Measurements from ENCODE around the gene CPZ.

Gene CPZ

GRCh38 chr4:8592366-8593263 lies at the start of gene CPZ:
Gene CPZ (plus strand): TSS chr4:8592765. CDS start chr4:8592834, 69 bp downstream.
- DNase-seq (ENCODE audit: low read depth) = no peak

DNA sequence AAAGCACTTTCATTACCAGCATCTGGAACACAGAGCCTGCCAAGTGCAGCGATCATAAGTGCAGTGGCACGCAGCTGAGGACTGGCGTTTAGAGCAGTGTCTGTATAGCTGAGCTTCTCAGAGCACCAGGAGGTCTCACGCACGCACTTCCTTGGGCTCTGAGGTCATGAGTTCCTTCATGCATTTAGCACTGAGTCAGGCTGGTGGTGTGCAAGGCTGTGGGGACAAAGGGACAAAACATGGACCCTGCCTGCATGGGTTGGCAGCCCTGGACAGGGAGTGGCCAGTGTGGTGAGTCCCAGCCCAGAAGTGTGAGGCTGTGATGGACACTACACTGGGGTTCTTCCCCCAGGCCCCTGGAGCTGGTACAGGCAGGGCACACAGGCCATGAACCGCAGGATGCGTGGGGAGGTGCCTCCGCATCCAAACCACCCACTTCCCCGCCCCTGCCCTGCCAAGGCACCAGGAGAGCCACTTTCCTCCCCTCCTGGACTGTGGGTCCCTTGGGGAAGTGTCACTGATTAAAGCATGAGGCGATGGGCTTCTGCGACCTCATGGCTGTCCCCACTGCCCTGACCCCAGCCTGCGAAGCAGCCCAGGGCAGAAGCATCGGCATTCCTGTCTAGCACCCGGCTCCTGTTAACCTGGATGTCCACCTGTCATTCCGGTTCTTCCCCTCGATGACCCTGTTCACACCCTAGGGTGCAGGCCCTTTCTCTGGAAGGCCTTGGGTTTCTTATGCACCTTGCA lies 49.6 kb upstream of the CPZ start:
- DNase-seq (ENCODE audit: low read depth) = no peak

- no peak for DNase-seq (ENCODE audit: low read depth)
These were observed 48.9 kb upstream of the CPZ start for GRCh38 chr4:8543623-8544022.

DNA sequence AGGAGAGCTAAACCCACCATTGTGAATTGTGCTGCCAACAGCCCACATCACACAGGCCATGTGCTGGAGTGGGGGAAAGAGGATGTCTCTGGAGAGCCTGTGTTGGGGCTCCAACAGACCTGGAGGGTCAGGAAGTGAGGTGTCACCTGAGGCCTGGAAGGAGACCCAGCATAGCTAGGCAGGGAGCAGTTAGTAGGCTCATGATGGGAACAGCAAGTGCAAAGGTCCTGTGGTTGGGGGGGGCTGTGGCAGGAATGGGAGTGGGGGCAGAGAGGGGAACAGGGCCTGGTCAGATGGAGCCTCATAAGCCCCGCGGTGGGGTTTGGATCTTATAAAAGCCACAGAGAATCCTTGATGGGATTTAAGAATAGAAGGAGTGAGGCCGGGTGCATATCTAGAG lies 48.3 kb upstream of the CPZ start:
- no peak for DNase-seq (ENCODE audit: low read depth)

GRCh38 chr4:8544741-8545438 lies 47.7 kb upstream of the CPZ start:
- no peak for DNase-seq (ENCODE audit: low read depth)

DNA sequence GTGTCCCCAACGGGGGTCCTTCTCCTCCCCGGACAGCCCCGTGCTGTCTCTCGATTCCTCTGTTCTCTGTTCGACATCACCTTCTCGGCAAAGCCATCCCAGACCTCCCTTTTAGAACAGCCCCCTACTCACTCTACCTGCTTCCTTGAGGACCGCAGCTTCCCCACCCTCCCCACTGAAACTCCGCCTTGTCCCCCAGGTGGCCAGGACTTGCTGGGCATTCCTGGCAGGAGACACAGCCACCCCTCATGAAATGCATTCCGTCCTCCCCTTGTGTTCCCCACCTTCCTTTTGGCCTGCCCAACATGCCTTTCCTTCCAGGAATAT lies 47.2 kb upstream of the CPZ start:
- DNase-seq (ENCODE audit: low read depth) = no peak

- DNase-seq (ENCODE audit: low read depth) = no peak
These were observed 45.8 kb upstream of the CPZ start for GRCh38 chr4:8546766-8547107.

- DNase-seq (ENCODE audit: low read depth) = no peak
These were observed 45.3 kb upstream of the CPZ start for GRCh38 chr4:8547108-8547911.

DNA sequence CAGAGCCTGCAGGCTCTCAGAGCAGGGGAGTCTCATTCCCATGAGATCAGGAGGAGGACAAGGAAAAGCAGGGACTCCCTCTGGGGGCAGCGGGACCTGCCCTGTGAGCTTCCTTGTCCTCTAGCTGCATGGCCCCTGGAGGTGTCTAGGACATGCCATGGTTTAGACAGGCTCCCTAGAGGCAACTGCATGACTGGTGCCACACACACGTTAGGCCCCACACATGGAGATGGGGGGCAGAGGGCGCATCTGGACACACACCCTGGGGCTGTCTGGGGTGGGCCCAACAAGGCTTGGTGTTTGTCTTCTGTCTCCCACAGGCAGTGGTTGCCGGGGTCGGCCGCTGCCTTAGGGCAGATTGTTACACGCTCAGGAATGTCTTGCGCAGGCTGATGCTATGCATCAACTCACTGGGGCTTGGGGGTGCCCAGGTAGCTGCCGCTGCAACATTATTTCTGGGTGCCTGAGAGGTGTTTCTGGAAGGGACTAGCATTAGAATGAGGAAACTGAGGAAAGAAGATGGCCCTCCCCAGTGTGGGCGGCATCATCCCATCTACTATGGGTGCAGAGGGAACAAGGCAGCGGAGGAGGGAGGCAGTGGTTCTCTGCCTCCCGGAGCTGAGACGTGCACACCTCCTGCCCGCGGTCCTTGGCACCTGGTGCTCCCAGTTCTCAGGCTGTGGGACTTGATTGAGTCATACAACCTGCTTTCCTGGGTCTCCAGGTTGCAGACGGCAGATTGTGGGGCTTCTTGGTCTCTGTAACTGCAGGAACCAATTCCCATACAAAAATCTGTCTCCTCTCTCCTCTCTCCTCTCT lies 44.4 kb upstream of the CPZ start:
- no peak for DNase-seq (ENCODE audit: low read depth)

GRCh38 chr4:8548731-8549351 lies 43.7 kb upstream of the CPZ start:
- DNase-seq (ENCODE audit: low read depth) = no peak

GRCh38 chr4:8549352-8549931 lies 43.1 kb upstream of the CPZ start:
- no peak for DNase-seq (ENCODE audit: low read depth)

DNA sequence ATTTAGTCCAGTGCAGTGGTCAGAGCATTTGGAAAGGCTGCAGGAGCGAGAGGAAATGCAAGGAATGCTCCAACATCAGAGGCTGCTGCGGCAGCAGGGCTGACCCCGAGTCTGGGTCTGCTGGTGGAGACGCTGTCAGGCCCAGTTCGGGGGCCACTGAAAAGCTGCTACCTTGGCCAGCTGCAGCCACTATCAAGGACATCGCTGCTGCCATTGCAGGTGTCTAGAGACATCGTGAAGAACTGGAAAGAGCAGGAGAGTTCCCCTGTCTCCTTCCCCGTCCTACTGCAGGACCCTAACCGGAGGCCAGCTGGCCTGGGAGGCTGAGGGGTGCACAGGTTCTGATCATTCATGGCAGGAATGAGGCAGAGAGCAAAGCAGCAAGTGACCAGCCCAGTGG lies 41.9 kb upstream of the CPZ start:
- no peak for DNase-seq (ENCODE audit: low read depth)

DNA sequence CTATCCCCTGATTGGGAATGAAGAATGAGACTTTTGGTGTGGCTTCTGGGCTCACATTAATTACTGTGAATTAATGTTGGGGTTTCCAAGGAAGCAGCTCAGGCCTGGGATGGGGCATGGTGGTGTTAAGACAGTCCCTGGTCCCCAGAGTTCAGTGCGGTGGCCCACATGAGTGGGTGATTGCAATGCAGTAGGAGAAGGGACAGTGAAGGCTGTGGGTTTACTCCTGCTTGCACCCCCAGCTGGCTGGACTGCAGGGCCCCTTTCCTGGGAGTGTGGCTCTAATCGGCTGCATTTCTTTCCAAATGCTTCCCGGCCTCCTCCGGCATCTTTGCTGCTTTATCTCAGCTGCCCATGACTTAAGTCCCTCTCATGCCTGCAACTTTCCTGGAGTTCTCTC lies 40.5 kb upstream of the CPZ start:
- DNase-seq (ENCODE audit: low read depth) = no peak

- no peak for DNase-seq (ENCODE audit: low read depth)
These were observed 39.9 kb upstream of the CPZ start for GRCh38 chr4:8552581-8553205.

DNA sequence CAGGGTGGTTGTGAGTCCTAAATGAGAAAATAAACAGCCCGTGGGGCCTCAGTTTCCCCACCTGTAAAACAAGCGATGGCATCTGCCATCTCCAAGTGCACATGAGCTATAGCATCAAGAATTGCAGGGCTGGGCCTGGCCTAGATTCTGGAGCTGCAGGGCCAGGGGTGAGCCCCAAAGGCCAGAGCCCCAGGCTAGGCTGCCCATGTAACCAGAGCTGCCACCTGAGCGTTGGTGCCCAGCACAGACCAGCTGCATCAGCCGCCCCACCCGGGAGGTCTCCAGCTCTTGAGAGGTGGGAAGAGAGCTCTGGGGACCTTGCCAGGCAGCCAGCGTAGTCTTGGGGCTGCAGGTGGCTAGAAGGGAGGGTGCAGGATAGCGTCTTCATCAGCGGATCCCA lies 39.3 kb upstream of the CPZ start:
- DNase-seq (ENCODE audit: low read depth) = no peak

GRCh38 chr4:8553991-8554405 lies 38.6 kb upstream of the CPZ start:
- DNase-seq (ENCODE audit: low read depth) = no peak

DNA sequence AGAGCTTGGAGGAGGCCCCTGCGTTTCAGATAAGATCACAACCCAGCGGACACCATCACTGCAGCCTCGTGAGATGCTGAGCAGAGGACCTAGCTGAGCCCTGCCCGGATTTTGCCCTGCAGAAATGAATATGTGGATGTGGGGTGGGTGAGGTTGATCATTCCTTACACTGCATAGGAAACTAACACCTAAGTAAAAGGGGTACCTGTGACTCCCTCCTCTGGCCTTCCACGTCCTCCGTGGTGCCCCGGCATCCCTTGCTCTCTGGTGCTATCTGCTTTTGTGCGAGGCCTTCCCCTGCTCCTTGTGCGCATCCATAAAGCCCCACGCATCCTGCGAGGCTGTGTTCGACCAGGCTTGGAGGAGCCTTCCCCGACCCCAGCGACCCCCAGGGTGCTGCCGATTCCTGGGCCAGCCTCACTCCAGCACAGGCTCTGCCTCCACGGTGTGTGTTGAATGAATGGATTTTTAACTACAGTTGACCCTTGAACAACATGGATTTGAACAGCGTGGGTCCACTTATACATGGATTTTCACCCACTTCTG lies 37.9 kb upstream of the CPZ start:
- DNase-seq (ENCODE audit: low read depth) = no peak

DNA sequence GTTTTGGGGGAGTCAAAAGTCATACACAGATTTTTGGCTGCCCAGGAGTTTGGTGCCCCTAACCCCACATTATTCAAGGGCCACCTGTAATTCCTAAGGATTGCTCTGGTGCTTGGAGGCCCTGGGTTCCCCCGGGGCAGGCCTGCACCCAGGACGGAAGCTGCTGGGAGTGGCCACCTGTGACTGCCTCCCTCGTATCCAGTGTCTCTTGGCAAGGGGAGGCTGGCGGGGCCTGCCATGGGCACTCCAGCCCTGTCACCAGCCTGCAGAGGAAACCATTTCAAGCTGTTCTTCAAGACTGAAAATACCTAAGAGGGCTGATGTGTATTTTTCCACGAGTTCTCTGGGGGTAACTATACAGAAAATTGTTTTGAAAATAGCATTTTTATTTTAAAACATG lies 36.8 kb upstream of the CPZ start:
- no peak for DNase-seq (ENCODE audit: low read depth)

- DNase-seq (ENCODE audit: low read depth) = no peak
These were observed 36.0 kb upstream of the CPZ start for GRCh38 chr4:8556341-8557150.
